SK-N-SH treated with all-trans-retinoic acid at 6 μM for 48 hours (cell line): ENCODE measurements around the gene COX19.

Source experiments
- ATAC-seq: fragments of 200-7000 bp; cut with Tn5 transposase; 3 replicates; pipeline ENCODE4 v1.9.1; 2020; ENCODE audit warnings: mild to moderate bottlenecking, moderate library complexity
- ARNTL ChIP-seq: fragments of 450-650 bp; formaldehyde crosslinking; IDR thresholded peaks from 2 replicates; pipeline ENCODE4 v1.5.0; 2020; ENCODE audit warnings: low read depth, mild to moderate bottlenecking, moderate library complexity, borderline replicate concordance
- BACH2 ChIP-seq: fragments of 250-450 bp; sonication (Bioruptor Pico); IDR thresholded peaks from 2 replicates; pipeline ENCODE4 v1.9.0; 2021; ENCODE audit warnings: mild to moderate bottlenecking, borderline replicate concordance
- ESRRG ChIP-seq: fragments of 250-450 bp; sonication (Bioruptor Pico); IDR thresholded peaks from 2 replicates; pipeline ENCODE4 v1.6.1; 2021; ENCODE audit warnings: mild to moderate bottlenecking
- GLIS3 ChIP-seq: fragments of 250-450 bp; sonication (Bioruptor Pico); IDR thresholded peaks from 2 replicates; pipeline ENCODE4 v1.5.0; 2020; ENCODE audit warnings: mild to moderate bottlenecking, moderate library complexity
- ISL1 ChIP-seq: fragments of 250-450 bp; sonication (Bioruptor Pico); IDR thresholded peaks from 2 replicates; pipeline ENCODE4 v2.1.2; 2022; ENCODE audit warnings: mild to moderate bottlenecking, moderate library complexity
- OSR1 ChIP-seq: fragments of 250-450 bp; sonication (Bioruptor Pico); IDR thresholded peaks from 2 replicates; pipeline ENCODE4 v1.8.0; 2022; ENCODE audit warnings: moderate library complexity, mild to moderate bottlenecking, inconsistent platforms
- PPARA ChIP-seq: fragments of 250-450 bp; sonication (Bioruptor Pico); IDR thresholded peaks from 2 replicates; pipeline ENCODE4 v1.5.0; 2020; ENCODE audit warnings: mild to moderate bottlenecking, borderline replicate concordance
- RARB ChIP-seq: fragments of 250-450 bp; sonication (Bioruptor Pico); IDR thresholded peaks from 2 replicates; pipeline ENCODE4 v1.8.0; 2021; ENCODE audit warnings: mild to moderate bottlenecking, moderate library complexity
- SNAI2 ChIP-seq: fragments of 250-450 bp; sonication (Bioruptor Pico); IDR thresholded peaks from 2 replicates; pipeline ENCODE4 v1.5.0; 2020; ENCODE audit warnings: mild to moderate bottlenecking, moderate library complexity
- TCF4 ChIP-seq: fragments of 250-450 bp; sonication (Bioruptor Pico); IDR thresholded peaks from 2 replicates; pipeline ENCODE4 v1.8.0; 2021; ENCODE audit warnings: mild to moderate bottlenecking, moderate library complexity, borderline replicate concordance
- TSHZ2 ChIP-seq: fragments of 250-450 bp; sonication (Bioruptor Pico); IDR thresholded peaks from 2 replicates; pipeline ENCODE4 v1.5.0; 2020; ENCODE audit warnings: mild to moderate bottlenecking, moderate library complexity
- ZC3H10 ChIP-seq: fragments of 250-450 bp; sonication (Bioruptor Pico); IDR thresholded peaks from 2 replicates; pipeline ENCODE4 v1.5.1; 2021; ENCODE audit warnings: mild to moderate bottlenecking, moderate library complexity
- ZFP3 ChIP-seq: fragments of 250-450 bp; sonication (Bioruptor Pico); IDR thresholded peaks from 2 replicates; pipeline ENCODE4 v1.5.0; 2020; ENCODE audit warnings: mild to moderate bottlenecking, moderate library complexity
- ZFP30 ChIP-seq: fragments of 450-650 bp; formaldehyde crosslinking; IDR thresholded peaks from 2 replicates; pipeline ENCODE4 v1.5.0; 2022; ENCODE audit warnings: mild to moderate bottlenecking, moderate library complexity
- ZNF565 ChIP-seq: fragments of 450-650 bp; formaldehyde crosslinking; conservative IDR thresholded peaks from 2 replicates; pipeline ENCODE4 v1.5.0; 2020; ENCODE audit warnings: low read depth, mild to moderate bottlenecking, moderate library complexity
- ZNF70 ChIP-seq: fragments of 450-650 bp; formaldehyde crosslinking; IDR thresholded peaks from 2 replicates; pipeline ENCODE4 v1.5.0; 2020; ENCODE audit warnings: mild to moderate bottlenecking, moderate library complexity
- TF ChIP-seq, protein P1 (sequence below): fragments of 250-450 bp; sonication (Bioruptor Pico); IDR thresholded peaks from 2 replicates; pipeline ENCODE4 v1.8.0; 2021; ENCODE audit warnings: low read depth, mild to moderate bottlenecking, moderate library complexity, borderline replicate concordance
- TF ChIP-seq, protein P2 (sequence below): fragments of 250-450 bp; sonication (Bioruptor Pico); IDR thresholded peaks from 2 replicates; pipeline ENCODE4 v1.5.1; 2021; ENCODE audit warnings: mild to moderate bottlenecking, moderate library complexity

COX19 gene

GRCh38 chr7:1021366-1021765 lies 46.0 kb upstream of the COX19 start:
- TF ChIP-seq RARB (CRISPR knock-in tag), result no peak
- TF ChIP-seq ESRRG (CRISPR knock-in tag), result no peak
- no peak for TF ChIP-seq TSHZ2 (CRISPR knock-in tag)
- TF ChIP-seq BACH2 (CRISPR knock-in tag), result no peak
- ATAC-seq, result no peak

GRCh38 chr7:1020849-1021251 lies 45.5 kb upstream of the COX19 start:
- ATAC-seq, result 0 out of 3 replicates have a peak, but pooled peaks have one; percentile 11
- TF ChIP-seq ARNTL (CRISPR knock-in tag) (no peak), ZC3H10 (CRISPR knock-in tag) (no peak), ZNF565 (CRISPR knock-in tag) (no peak), BACH2 (CRISPR knock-in tag) (no peak), SNAI2 (CRISPR knock-in tag) (no peak), OSR1 (no peak), PPARA (CRISPR knock-in tag) (no peak), ZFP3 (CRISPR knock-in tag) (no peak), ZNF70 (CRISPR knock-in tag) (no peak)
- TF ChIP-seq, protein P1, sequence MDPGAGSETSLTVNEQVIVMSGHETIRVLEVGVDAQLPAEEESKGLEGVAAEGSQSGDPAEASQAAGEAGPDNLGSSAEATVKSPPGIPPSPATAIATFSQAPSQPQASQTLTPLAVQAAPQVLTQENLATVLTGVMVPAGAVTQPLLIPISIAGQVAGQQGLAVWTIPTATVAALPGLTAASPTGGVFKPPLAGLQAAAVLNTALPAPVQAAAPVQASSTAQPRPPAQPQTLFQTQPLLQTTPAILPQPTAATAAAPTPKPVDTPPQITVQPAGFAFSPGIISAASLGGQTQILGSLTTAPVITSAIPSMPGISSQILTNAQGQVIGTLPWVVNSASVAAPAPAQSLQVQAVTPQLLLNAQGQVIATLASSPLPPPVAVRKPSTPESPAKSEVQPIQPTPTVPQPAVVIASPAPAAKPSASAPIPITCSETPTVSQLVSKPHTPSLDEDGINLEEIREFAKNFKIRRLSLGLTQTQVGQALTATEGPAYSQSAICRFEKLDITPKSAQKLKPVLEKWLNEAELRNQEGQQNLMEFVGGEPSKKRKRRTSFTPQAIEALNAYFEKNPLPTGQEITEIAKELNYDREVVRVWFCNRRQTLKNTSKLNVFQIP (CRISPR knock-in tag), result no peak
- TF ChIP-seq, protein P2, sequence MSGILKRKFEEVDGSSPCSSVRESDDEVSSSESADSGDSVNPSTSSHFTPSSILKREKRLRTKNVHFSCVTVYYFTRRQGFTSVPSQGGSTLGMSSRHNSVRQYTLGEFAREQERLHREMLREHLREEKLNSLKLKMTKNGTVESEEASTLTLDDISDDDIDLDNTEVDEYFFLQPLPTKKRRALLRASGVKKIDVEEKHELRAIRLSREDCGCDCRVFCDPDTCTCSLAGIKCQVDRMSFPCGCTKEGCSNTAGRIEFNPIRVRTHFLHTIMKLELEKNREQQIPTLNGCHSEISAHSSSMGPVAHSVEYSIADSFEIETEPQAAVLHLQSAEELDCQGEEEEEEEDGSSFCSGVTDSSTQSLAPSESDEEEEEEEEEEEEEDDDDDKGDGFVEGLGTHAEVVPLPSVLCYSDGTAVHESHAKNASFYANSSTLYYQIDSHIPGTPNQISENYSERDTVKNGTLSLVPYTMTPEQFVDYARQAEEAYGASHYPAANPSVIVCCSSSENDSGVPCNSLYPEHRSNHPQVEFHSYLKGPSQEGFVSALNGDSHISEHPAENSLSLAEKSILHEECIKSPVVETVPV (CRISPR knock-in tag), result no peak

- TF ChIP-seq, protein P2 (CRISPR knock-in tag), result no peak
- TF ChIP-seq TCF4 (CRISPR knock-in tag) (no peak), PPARA (CRISPR knock-in tag) (no peak), OSR1 (no peak), ZC3H10 (CRISPR knock-in tag) (no peak), GLIS3 (CRISPR knock-in tag) (no peak), BACH2 (CRISPR knock-in tag) (no peak), SNAI2 (CRISPR knock-in tag) (no peak), RARB (CRISPR knock-in tag) (no peak), ESRRG (CRISPR knock-in tag) (no peak), ZFP30 (CRISPR knock-in tag) (no peak), ZNF565 (CRISPR knock-in tag) (no peak), ISL1 (CRISPR knock-in tag) (no peak), TSHZ2 (CRISPR knock-in tag) (no peak)
- TF ChIP-seq, protein P1 (CRISPR knock-in tag), result no peak
- no peak for ATAC-seq
Observed at GRCh38 chr7:1019789-1020610, 44.7 kb upstream of the COX19 start.
